ENCODE measurements around the gene HCRTR1.

- TF ChIP-seq CTCF (conservative IDR thresholded peaks at IDR 0.05; ENCODE audit: low read depth, low read length) (no peak), EZH2phosphoT487 (IDR thresholded peaks at IDR 0.05; ENCODE audit: borderline replicate concordance, low read length) (no peak), EZH2 (IDR thresholded peaks at IDR 0.05; ENCODE audit: low read length, unreplicated experiment) (no peak)
Observed at GRCh38 chr1:31570906-31571305, 46.6 kb upstream of the HCRTR1 start.
